ENCODE results near the gene GADL1.

GRCh38 chr3:30712991-30713390, 181.5 kb downstream of the GADL1 start:
- TF ChIP-seq CTCF (IDR thresholded peaks at IDR 0.05; ENCODE audit: low read depth, low read length, poor library complexity, severe bottlenecking) (no peak), EZH2phosphoT487 (IDR thresholded peaks at IDR 0.05; ENCODE audit: borderline replicate concordance, low read length) (no peak)

All from DOHH2 (cell line).